Activated CD8-positive, alpha-beta memory T cell treated with anti-CD3 and anti-CD28 coated beads for 48 hours (primary cell): ENCODE data around the gene PEX26.

ENCODE experiments used
- DNase-seq, 3 experiments: peaks; one replicate each; pipeline ENCODE4 v3.0.0-alpha.2; 2020; ENCODE audit warnings: low read depth in 2 of 3, low spot score in 2 of 3

Gene PEX26

GRCh38 chr22:18154821-18155390 is 77.1 kb downstream of the PEX26 start:
- no peak for DNase-seq
